HL-60 (cell line): ENCODE data around the gene SPPL2C.

ENCODE experiments used
- DNase-seq, 2 experiments: peaks; one replicate each; pipeline ENCODE4 v3.0.0-alpha.2; 2010 to 2020; ENCODE audit warnings: low read depth in 1 of 2, low spot score in 1 of 2
- H3K27ac ChIP-seq: fragments of 250-450 bp; sonication (Bioruptor Pico); replicated peaks from 2 replicates; pipeline ENCODE4 v1.5.1; 2020; ENCODE audit warnings: mild to moderate bottlenecking, moderate library complexity
- H3K27me3 ChIP-seq: fragments of 250-450 bp; sonication (Bioruptor Pico); 2 replicates; pipeline ENCODE4 v1.5.1; 2021; ENCODE audit warnings: mild to moderate bottlenecking, moderate library complexity; ENCODE audit not compliant: insufficient read depth, poor library complexity, severe bottlenecking
- H3K4me3 ChIP-seq: replicated peaks from 2 replicates; pipeline ENCODE4 v1.5.1; 2011; ENCODE audit warnings: mild to moderate bottlenecking, control low read depth, low read length; ENCODE audit not compliant: insufficient read depth
- CTCF ChIP-seq: IDR thresholded peaks from one replicate; pipeline ENCODE4 v1.5.1; 2011; ENCODE audit warnings: low read length, control low read depth, inconsistent platforms; ENCODE audit not compliant: insufficient read depth
- GABPA ChIP-seq: IDR thresholded peaks from 2 replicates; pipeline ENCODE4 v1.6.1; 2012; ENCODE audit warnings: low read depth
- POLR2AphosphoS5 ChIP-seq: IDR thresholded peaks from 2 replicates; pipeline ENCODE4 v1.6.1; 2012; ENCODE audit warnings: low read depth
- REST ChIP-seq: IDR thresholded peaks from 2 replicates; pipeline ENCODE4 v1.6.1; 2012; ENCODE audit warnings: low read depth; ENCODE audit not compliant: insufficient replicate concordance
- SPI1 ChIP-seq: IDR thresholded peaks from 2 replicates; pipeline ENCODE4 v1.6.1; 2012; ENCODE audit warnings: low read depth, mild to moderate bottlenecking, borderline replicate concordance

SPPL2C gene

GRCh38 chr17:45883063-45883462, 38.4 kb downstream of the SPPL2C start:
- H3K27ac ChIP-seq: no peak overlapping the region
- DNase-seq: no peak
- H3K27me3 ChIP-seq: peaks cover 2% of the 10 kb centered on the region
- H3K4me3 ChIP-seq: no peak overlapping the region
- TF ChIP-seq CTCF (no peak), REST (no peak), SPI1 (no peak), POLR2AphosphoS5 (no peak), GABPA (no peak)

GRCh38 chr17:45886852-45887251, 42.2 kb downstream of the SPPL2C start:
- DNase-seq: no peak
- H3K27ac ChIP-seq: no peak overlapping the region
- peaks cover 2% of the 10 kb centered on the region for H3K27me3 ChIP-seq
- TF ChIP-seq CTCF (no peak), POLR2AphosphoS5 (no peak), SPI1 (no peak), REST (no peak), GABPA (no peak)
- no peak overlapping the region for H3K4me3 ChIP-seq

GRCh38 chr17:45888392-45888791, 43.7 kb downstream of the SPPL2C start:
- Histone ChIP-seq H3K27me3 (peaks cover 2% of the 10 kb centered on the region), H3K4me3 (no peak overlapping the region), H3K27ac (no peak overlapping the region)
- no peak for DNase-seq
- TF ChIP-seq POLR2AphosphoS5 (no peak), CTCF (no peak), SPI1 (no peak), REST (no peak), GABPA (no peak)
